ENCODE results near the gene PSMB7. TPM values are rescaled to one million over a fixed set of nuclear protein-coding genes. Genes with fewer than 3 reads are reported as not detected.

The PSMB7 gene
- total and polyA plus RNA-seq, 2 of the 13 experiments (the other 11 are each of a cell fraction or from before 2014, with no cell fraction given) = 259 to 291 TPM

DNA sequence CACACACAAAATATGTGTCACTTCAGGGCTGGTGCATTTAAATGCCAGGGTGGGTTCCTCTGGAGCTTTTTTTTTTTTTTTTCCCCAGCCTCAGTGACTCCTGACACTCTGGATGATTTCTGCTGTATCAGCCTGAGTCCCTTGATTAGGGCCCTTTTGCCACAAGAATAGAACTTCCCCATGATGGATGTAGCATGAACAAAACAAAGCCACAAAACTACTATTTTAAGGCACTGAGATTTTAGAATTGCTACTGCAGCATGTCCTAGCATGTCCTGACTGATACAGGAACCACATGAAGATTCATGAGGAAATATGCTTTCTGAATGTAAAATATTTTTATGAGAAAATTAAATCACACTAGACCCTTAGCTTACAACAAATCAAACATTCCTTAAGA, 21.1 kb upstream of the PSMB7 start:
- Histone ChIP-seq H3K4me1 (ENCODE audit: insufficient read depth, low read length) (peaks cover 19% of the 10 kb centered on the region), H3K9ac (ENCODE audit: insufficient read depth, low read depth, low read length) (no peak overlapping the region), H3K9me3 (ENCODE audit: low read length) (no peaks in the 10 kb centered on the region), H3K27ac (ENCODE audit: extremely low read length, insufficient read depth, low read length) (no peak overlapping the region), H3K4me3 (replicated peaks in 1 of 3; ENCODE audit: insufficient read depth in 1 of 3, low read depth in 2 of 3, low read length in 3 of 3) (no peak overlapping the region), H3K36me3 (replicated peaks in 1 of 2; ENCODE audit: control insufficient read depth in 1 of 2, insufficient read depth in 2 of 2, low read length in 2 of 2) (no peaks in the 10 kb centered on the region), H4K20me1 (ENCODE audit: insufficient read depth, low read length) (no peaks in the 10 kb centered on the region), H3K79me2 (ENCODE audit: insufficient read depth, low read length) (no peaks in the 10 kb centered on the region), H2AFZ (ENCODE audit: low read length) (no peak overlapping the region), H3K4me2 (ENCODE audit: low read depth, low read length) (no peak overlapping the region), H3K27me3 (ENCODE audit: control insufficient read depth in 1 of 2, insufficient read depth in 2 of 2, low read length in 2 of 2) (peaks cover 0 to 14% of the 10 kb centered on the region in 2 experiments; a peak in 2 of 5 replicates)
- ATAC-seq (no peak), FAIRE-seq (no peak), DNase-seq (ENCODE audit: low spot score) (no peak)
- POLR2A ChIA-PET = no interaction called here
- intact Hi-C loops (cut with micrococcal nuclease; ENCODE audit: unreplicated experiment) (no loop called here), in situ Hi-C loops (cut with HindIII; ENCODE audit: extremely low pct_ligation_motif_present, low pct_unique_long_range_greater_than_20kb) (no loop called here)
- CTCF ChIA-PET (ENCODE audit: low intra/inter-chr PET ratio, low total read pairs) = no interaction called here
- TF ChIP-seq, protein P1, sequence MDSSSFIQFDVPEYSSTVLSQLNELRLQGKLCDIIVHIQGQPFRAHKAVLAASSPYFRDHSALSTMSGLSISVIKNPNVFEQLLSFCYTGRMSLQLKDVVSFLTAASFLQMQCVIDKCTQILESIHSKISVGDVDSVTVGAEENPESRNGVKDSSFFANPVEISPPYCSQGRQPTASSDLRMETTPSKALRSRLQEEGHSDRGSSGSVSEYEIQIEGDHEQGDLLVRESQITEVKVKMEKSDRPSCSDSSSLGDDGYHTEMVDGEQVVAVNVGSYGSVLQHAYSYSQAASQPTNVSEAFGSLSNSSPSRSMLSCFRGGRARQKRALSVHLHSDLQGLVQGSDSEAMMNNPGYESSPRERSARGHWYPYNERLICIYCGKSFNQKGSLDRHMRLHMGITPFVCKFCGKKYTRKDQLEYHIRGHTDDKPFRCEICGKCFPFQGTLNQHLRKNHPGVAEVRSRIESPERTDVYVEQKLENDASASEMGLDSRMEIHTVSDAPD (CRISPR knock-in tag; IDR thresholded peaks at IDR 0.05) = no peak
- no peak for TF ChIP-seq MIXL1 (CRISPR knock-in tag; IDR thresholded peaks at IDR 0.05)
- TF ChIP-seq, protein P2, sequence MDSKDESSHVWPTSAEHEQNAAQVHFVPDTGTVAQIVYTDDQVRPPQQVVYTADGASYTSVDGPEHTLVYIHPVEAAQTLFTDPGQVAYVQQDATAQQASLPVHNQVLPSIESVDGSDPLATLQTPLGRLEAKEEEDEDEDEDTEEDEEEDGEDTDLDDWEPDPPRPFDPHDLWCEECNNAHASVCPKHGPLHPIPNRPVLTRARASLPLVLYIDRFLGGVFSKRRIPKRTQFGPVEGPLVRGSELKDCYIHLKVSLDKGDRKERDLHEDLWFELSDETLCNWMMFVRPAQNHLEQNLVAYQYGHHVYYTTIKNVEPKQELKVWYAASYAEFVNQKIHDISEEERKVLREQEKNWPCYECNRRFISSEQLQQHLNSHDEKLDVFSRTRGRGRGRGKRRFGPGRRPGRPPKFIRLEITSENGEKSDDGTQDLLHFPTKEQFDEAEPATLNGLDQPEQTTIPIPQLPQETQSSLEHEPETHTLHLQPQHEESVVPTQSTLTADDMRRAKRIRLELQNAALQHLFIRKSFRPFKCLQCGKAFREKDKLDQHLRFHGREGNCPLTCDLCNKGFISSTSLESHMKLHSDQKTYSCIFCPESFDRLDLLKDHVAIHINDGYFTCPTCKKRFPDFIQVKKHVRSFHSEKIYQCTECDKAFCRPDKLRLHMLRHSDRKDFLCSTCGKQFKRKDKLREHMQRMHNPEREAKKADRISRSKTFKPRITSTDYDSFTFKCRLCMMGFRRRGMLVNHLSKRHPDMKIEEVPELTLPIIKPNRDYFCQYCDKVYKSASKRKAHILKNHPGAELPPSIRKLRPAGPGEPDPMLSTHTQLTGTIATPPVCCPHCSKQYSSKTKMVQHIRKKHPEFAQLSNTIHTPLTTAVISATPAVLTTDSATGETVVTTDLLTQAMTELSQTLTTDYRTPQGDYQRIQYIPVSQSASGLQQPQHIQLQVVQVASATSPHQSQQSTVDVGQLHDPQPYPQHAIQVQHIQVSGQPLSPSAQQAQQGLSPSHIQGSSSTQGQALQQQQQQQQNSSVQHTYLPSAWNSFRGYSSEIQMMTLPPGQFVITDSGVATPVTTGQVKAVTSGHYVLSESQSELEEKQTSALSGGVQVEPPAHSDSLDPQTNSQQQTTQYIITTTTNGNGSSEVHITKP (CRISPR knock-in tag; IDR thresholded peaks at IDR 0.05; ENCODE audit: low read depth) = no peak
- TF ChIP-seq GTF3A (CRISPR knock-in tag; conservative IDR thresholded peaks at IDR 0.05) = no peak
- TF ChIP-seq, protein P3, sequence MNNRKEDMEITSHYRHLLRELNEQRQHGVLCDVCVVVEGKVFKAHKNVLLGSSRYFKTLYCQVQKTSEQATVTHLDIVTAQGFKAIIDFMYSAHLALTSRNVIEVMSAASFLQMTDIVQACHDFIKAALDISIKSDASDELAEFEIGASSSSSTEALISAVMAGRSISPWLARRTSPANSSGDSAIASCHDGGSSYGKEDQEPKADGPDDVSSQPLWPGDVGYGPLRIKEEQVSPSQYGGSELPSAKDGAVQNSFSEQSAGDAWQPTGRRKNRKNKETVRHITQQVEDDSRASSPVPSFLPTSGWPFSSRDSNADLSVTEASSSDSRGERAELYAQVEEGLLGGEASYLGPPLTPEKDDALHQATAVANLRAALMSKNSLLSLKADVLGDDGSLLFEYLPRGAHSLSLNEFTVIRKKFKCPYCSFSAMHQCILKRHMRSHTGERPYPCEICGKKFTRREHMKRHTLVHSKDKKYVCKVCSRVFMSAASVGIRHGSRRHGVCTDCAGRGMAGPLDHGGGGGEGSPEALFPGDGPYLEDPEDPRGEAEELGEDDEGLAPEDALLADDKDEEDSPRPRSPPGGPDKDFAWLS (CRISPR knock-in tag; IDR thresholded peaks at IDR 0.05; ENCODE audit: borderline replicate concordance) = no peak
- no peak for TF ChIP-seq ZNF562 (CRISPR knock-in tag; IDR thresholded peaks at IDR 0.05; ENCODE audit: borderline replicate concordance)
- TF ChIP-seq ZNF232 (CRISPR knock-in tag; IDR thresholded peaks at IDR 0.05; ENCODE audit: borderline replicate concordance) = no peak
- no peak for TF ChIP-seq ZNF557 (CRISPR knock-in tag; IDR thresholded peaks at IDR 0.05)
- TF ChIP-seq, protein P4, sequence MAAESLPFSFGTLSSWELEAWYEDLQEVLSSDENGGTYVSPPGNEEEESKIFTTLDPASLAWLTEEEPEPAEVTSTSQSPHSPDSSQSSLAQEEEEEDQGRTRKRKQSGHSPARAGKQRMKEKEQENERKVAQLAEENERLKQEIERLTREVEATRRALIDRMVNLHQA (CRISPR knock-in tag; IDR thresholded peaks at IDR 0.05) = no peak
- TF ChIP-seq, protein P5, sequence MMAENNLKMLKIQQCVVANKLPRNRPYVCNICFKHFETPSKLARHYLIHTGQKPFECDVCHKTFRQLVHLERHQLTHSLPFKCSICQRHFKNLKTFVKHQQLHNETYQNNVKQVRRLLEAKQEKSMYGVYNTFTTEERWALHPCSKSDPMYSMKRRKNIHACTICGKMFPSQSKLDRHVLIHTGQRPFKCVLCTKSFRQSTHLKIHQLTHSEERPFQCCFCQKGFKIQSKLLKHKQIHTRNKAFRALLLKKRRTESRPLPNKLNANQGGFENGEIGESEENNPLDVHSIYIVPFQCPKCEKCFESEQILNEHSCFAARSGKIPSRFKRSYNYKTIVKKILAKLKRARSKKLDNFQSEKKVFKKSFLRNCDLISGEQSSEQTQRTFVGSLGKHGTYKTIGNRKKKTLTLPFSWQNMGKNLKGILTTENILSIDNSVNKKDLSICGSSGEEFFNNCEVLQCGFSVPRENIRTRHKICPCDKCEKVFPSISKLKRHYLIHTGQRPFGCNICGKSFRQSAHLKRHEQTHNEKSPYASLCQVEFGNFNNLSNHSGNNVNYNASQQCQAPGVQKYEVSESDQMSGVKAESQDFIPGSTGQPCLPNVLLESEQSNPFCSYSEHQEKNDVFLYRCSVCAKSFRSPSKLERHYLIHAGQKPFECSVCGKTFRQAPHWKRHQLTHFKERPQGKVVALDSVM (CRISPR knock-in tag; IDR thresholded peaks at IDR 0.05) = no peak
- TF ChIP-seq ZNF460 (CRISPR knock-in tag; IDR thresholded peaks at IDR 0.05; ENCODE audit: borderline replicate concordance) = no peak
- no peak for TF ChIP-seq ZNF17 (CRISPR knock-in tag; IDR thresholded peaks at IDR 0.05)
- BruUV-seq (replicated peaks) = no TSS peak
